Right forelimb (tissue), 1 donor: ENCODE measurements around the gene LARP1.

ENCODE experiments used
- DNase-seq: peaks from one replicate; pipeline ENCODE4 v3.0.0-alpha.2; 2018

The LARP1 gene

GRCh38 chr5:154861946-154862345 lies 106.8 kb downstream of the LARP1 start:
- DNase-seq, result no peak

GRCh38 chr5:154862766-154863165 lies 107.6 kb downstream of the LARP1 start:
- no peak for DNase-seq

- no peak for DNase-seq
These were observed 108.3 kb downstream of the LARP1 start for GRCh38 chr5:154863291-154864080.

GRCh38 chr5:154865466-154866184 lies 110.4 kb downstream of the LARP1 start:
- no peak for DNase-seq

- DNase-seq, result no peak
These were observed 111.7 kb downstream of the LARP1 start for GRCh38 chr5:154866841-154867240.
